Osteocyte (in vitro differentiated cells): Measurements from ENCODE around the gene ZNF787. TPM values are rescaled to one million over a fixed set of nuclear protein-coding genes. Genes with fewer than 3 reads are reported as not detected.
A peak's percentile ranks its signal among the peaks of the same experiment; 100 is the strongest.

Experiments used
- DNase-seq: peaks from one replicate; pipeline ENCODE4 v3.0.0; 2021; ENCODE audit warnings: mixed read lengths; ENCODE audit not compliant: unreplicated experiment; ENCODE audit errors: extremely low spot score
- H3K27ac Mint-ChIP-seq: one replicate; pipeline ENCODE4 v1.8.0; 2021; ENCODE audit warnings: mild to moderate bottlenecking, mixed read lengths; ENCODE audit not compliant: unreplicated experiment
- H3K27me3 Mint-ChIP-seq: one replicate; pipeline ENCODE4 v1.8.0; 2021; ENCODE audit warnings: mixed read lengths; ENCODE audit not compliant: unreplicated experiment
- H3K36me3 Mint-ChIP-seq: one replicate; pipeline ENCODE4 v1.8.0; 2021; ENCODE audit warnings: mixed read lengths; ENCODE audit not compliant: unreplicated experiment
- H3K4me1 Mint-ChIP-seq: one replicate; pipeline ENCODE4 v1.8.0; 2021; ENCODE audit warnings: mixed read lengths; ENCODE audit not compliant: unreplicated experiment
- H3K4me3 Mint-ChIP-seq: one replicate; pipeline ENCODE4 v1.8.0; 2021; ENCODE audit warnings: mild to moderate bottlenecking, moderate library complexity, mixed read lengths; ENCODE audit not compliant: unreplicated experiment
- H3K9me3 Mint-ChIP-seq: one replicate; pipeline ENCODE4 v1.8.0; 2021; ENCODE audit warnings: mixed read lengths; ENCODE audit not compliant: unreplicated experiment
- CTCF ChIP-seq: fragments of 200-600 bp; sonication (generic); IDR thresholded peaks from 2 replicates; pipeline ENCODE4 v1.5.0; 2021; ENCODE audit warnings: antibody characterized with exemption, mild to moderate bottlenecking, moderate library complexity
- total RNA-seq: library from RNA; stranded (reverse); gene quantifications from 2 replicates; pipeline ENCODE4 v1.2.1, GENCODE V29; 2021

The ZNF787 gene
- total RNA-seq, 1 donor from 2014 or later = 27.8 TPM

GRCh38 chr19:56105090-56105701 lies 15.9 kb downstream of the ZNF787 start:
- Mint-ChIP-seq H3K36me3 (peaks cover 5% of the 10 kb centered on the region), H3K9me3 (no peaks in the 10 kb centered on the region), H3K4me3 (no peak overlapping the region), H3K27me3 (no peaks in the 10 kb centered on the region), H3K27ac (peak overlapping the region; percentile 75), H3K4me1 (peaks cover 33% of the 10 kb centered on the region)
- no peak for DNase-seq
- TF ChIP-seq CTCF = peak; percentile 62

GRCh38 chr19:56104423-56104822 lies 16.7 kb downstream of the ZNF787 start:
- Mint-ChIP-seq H3K9me3 (no peaks in the 10 kb centered on the region), H3K27ac (peak overlapping the region; percentile 7)

GRCh38 chr19:56103027-56103614 lies 18.0 kb downstream of the ZNF787 start:
- no peak for DNase-seq
- no peak overlapping the region for H3K4me3 Mint-ChIP-seq
- H3K27ac Mint-ChIP-seq = no peak overlapping the region
- H3K9me3 Mint-ChIP-seq = no peaks in the 10 kb centered on the region
- peaks cover 14% of the 10 kb centered on the region for H3K4me1 Mint-ChIP-seq
- H3K36me3 Mint-ChIP-seq = peaks cover 9% of the 10 kb centered on the region
- H3K27me3 Mint-ChIP-seq = no peaks in the 10 kb centered on the region
- no peak for TF ChIP-seq CTCF

More at GRCh38 chr19:56104423-56104822, 16.7 kb downstream of the ZNF787 start:
- TF ChIP-seq CTCF = no peak
- Mint-ChIP-seq H3K4me3 (no peak overlapping the region), H3K36me3 (peaks cover 9% of the 10 kb centered on the region), H3K27me3 (no peaks in the 10 kb centered on the region), H3K4me1 (peaks cover 26% of the 10 kb centered on the region)
- DNase-seq = no peak

- H3K36me3 Mint-ChIP-seq = peaks cover 9% of the 10 kb centered on the region
- no peak for DNase-seq
- no peak for TF ChIP-seq CTCF
- H3K27me3 Mint-ChIP-seq = no peaks in the 10 kb centered on the region
- no peak overlapping the region for H3K4me3 Mint-ChIP-seq
- no peaks in the 10 kb centered on the region for H3K9me3 Mint-ChIP-seq
- peaks cover 12% of the 10 kb centered on the region for H3K4me1 Mint-ChIP-seq
- H3K27ac Mint-ChIP-seq = no peak overlapping the region
These were observed 19.2 kb downstream of the ZNF787 start for GRCh38 chr19:56101746-56102535.

GRCh38 chr19:56101095-56101494 lies 20.0 kb downstream of the ZNF787 start:
- no peak overlapping the region for H3K4me3 Mint-ChIP-seq
- no peak overlapping the region for H3K27ac Mint-ChIP-seq
- H3K36me3 Mint-ChIP-seq = peaks cover 7% of the 10 kb centered on the region
- H3K9me3 Mint-ChIP-seq = no peaks in the 10 kb centered on the region
- no peak for TF ChIP-seq CTCF
- H3K27me3 Mint-ChIP-seq = no peaks in the 10 kb centered on the region
- DNase-seq = no peak
- peaks cover 8% of the 10 kb centered on the region for H3K4me1 Mint-ChIP-seq
